ENCODE results near the gene S100A10.

The S100A10 gene

GRCh38 chr1:151953409-151954094, 40.1 kb downstream of the S100A10 start:
- TF ChIP-seq CTCF (IDR thresholded peaks at IDR 0.05): no peak

- no peak for TF ChIP-seq CTCF (IDR thresholded peaks at IDR 0.05)
Observed at GRCh38 chr1:151952811-151953210, 40.8 kb downstream of the S100A10 start.

GRCh38 chr1:151949371-151950193, 44.1 kb downstream of the S100A10 start:
- TF ChIP-seq CTCF (IDR thresholded peaks at IDR 0.05): no peak

- TF ChIP-seq CTCF (IDR thresholded peaks at IDR 0.05): no peak
Observed at GRCh38 chr1:151948506-151948905, 45.2 kb downstream of the S100A10 start.

- TF ChIP-seq CTCF (IDR thresholded peaks at IDR 0.05): no peak
Observed at GRCh38 chr1:151947140-151947539, 46.5 kb downstream of the S100A10 start.

- TF ChIP-seq CTCF (IDR thresholded peaks at IDR 0.05): no peak
Observed at GRCh38 chr1:151945725-151946722, 47.6 kb downstream of the S100A10 start.

Data from LNCAP (cell line).